ENCODE results near the gene MT1E.

Gene MT1E

DNA sequence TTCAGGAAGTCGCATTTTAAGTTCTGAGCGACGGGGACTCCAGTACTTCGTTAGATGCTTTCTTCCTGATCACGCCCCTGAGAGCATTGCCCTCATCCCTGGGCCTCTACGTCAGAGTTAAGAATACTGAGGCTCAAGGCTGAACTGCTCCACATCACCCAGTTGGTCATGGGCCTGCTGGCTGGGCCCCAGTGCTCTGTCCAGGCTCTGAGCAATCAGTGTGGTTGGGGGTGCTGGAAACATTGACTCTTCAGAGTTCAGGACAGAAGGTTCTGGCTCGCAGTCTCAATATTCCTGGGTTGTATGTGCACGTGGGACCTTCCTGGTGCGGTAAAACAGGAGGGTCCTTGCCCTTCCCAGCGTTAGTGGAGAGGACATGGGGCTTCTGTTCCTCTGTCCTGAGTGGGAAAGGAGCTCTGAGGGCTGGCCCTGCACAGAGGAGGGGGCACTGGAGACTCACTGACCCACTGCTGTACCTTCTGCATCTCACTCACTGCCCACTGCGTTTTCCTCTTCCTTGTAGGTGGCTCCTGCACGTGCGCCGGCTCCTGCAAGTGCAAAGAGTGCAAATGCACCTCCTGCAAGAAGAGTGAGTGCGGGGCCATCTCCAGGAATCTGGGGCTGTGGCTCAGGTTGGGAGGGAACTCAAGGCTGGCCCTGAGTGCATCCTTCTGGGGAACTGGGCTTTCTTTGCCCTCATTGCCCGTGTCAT, 518 bp downstream of the MT1E start:
- DNase-seq (ENCODE audit: low read depth in 1 of 2, low spot score in 1 of 2), result no peak

DNA sequence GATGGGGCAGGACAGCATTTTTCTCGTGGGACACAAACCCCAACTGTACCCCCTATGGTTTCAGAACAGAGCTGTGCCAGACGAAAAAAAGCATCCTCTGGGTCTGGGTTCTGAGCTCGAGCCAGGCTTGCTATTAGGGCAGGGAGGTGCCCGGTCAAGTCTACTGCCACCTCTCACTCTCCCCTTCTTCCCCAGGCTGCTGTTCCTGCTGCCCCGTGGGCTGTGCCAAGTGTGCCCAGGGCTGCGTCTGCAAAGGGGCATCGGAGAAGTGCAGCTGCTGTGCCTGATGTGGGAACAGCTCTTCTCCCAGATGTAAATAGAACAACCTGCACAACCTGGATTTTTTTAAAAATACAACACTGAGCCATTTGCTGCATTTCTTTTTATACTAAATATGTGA, 1.1 kb downstream of the MT1E start:
- no peak for DNase-seq (ENCODE audit: low read depth in 1 of 2, low spot score in 1 of 2)

DNA sequence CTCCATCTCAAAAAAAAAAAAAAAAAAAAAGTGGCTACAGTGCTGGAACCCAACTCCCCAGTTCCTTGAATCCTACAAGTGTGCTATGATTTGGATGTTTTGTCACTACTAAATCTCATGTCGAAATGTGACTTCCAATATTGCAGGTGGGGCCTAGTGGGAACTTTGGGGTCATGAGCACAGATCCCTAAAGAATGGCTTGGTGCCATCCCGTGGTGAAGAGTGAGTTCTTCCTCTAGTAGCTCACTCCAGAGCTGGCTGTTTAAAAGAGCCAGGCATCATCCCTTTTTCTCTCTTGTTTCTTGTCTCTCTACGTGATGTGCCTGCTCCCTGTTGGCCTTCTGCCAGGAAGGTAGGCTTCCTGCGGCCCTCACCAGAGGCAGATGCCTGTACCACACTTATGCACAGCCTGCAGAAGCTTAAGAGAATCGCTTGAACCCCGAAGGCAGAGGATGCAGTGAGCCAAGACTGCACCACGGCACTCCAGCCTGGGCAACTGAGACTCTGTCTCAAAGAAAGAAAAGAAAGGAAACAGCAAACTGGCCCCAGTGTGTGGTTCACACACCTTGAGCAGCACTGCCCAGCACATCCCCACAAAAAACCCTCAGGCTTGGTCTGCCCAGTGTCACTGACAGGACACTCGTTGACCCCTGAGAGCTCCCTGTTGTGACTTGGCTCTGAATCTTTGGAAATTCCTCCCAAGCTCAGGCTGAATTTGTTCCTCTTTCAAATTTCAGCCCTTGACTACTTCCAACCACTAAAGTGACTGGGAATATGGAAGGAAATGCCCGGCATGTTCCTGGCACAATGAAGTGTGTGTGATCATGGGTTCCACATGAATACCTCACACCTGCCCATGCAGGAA, 3.1 kb downstream of the MT1E start:
- no peak for DNase-seq (ENCODE audit: low read depth in 1 of 2, low spot score in 1 of 2)

DNA sequence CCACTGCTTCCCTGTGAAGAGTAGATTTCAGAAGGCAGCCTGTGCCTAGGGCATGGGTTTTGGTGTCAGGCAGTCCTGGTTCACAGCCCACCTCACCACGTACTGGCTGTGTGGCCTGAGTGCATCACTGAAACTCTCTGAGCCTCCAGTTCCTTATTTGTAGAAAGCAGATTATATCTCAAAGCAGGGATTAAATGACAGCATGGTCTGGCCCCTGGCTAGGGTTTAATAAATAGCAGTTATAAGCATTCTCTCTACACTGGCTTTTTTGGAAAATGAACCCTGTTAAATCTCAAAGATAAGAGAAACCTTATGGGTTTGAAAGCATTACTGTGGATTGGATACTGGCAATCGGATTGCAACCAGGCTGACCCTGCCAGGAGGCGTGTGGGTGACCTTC, 4.0 kb downstream of the MT1E start:
- DNase-seq (ENCODE audit: low read depth in 1 of 2, low spot score in 1 of 2), result no peak

DNA sequence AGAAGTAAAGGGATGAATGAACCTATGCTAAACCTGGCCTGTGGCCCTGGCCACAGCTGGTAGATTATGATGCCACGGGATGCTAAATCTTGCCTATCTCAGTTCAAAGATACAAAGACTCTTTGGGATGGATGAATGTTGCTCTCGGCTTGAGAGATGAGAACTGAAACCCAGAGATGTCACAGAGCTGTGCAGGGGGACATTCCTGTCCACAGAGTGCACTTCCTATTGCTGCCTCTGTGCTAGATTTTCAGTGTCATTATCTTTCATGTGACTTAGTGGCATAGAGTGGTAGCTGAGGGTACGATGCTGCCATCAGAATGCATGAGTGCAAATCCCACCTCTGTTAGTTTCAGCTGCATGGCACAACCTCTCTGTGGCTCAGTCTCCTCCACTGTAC, 4.6 kb downstream of the MT1E start:
- no peak for DNase-seq (ENCODE audit: low read depth in 1 of 2, low spot score in 1 of 2)

DNA sequence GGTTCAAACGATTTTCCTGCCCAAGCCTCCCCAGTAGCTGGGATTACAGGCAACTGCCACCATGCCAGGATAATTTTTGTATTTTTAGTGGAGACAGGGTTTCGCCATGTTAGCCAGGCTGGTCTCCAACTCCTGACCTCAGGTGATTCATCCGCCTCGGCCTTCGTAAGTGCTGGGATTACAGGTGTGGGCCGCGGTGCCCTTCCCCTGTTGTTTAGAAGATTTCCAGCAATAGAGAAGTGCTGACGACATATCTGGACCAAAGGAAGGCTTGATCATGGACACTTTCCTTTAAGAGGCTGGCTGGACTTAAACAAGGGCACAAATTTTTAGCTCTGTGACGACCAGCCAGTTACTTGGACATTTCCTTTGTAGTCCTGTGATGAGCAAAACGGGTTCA, 5.6 kb downstream of the MT1E start:
- DNase-seq (ENCODE audit: low read depth in 1 of 2, low spot score in 1 of 2), result no peak

DNA sequence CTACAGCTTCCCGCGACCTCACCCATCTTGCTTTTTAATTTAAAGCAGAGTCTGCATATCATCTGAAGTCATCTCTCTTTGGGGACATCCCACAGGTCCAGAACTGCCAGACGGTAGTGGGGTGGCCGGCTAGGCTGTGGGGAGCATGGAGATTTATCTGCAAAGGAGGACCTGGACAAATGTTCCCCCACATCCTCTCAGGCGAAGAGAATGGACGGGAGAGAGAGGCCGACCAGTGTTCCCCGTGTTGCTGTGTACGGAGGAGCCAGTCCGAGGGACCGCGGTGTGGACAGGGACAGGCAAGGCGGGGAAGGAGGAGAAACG, 6.2 kb downstream of the MT1E start:
- no peak for DNase-seq (ENCODE audit: low read depth in 1 of 2, low spot score in 1 of 2)

DNA sequence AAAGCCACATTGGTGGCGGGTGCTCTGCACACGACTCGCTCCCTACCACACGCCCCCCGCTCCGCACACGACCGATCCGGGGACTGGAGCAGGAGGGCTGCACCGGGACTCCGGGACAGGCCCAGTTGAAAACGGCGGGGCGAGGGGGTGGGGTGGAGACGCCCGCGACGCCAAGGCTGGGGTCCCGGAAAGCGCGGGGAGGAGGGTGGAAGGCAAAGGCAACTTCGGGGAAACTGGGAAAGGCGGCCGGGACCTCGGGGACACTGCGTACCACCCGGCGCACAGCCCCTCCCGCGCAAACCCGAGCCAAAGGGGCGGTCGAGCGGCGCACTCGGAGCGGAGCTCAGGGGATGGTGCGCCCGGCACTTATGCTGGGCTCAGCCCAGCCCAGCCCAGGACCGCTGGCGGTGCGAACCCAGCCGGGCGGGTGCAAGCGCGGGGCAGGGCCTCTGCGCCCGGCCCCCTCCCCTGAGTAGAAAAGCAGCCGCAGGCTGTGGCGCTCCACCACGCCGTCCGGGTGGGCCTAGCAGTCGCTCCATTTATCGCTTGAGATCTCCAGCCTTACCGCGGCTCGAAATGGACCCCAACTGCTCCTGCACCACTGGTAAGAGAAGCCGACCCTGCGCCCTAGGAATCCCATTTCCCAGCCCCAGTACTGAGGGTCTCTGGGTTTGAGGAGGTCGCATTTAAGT, 6.7 kb downstream of the MT1E start, which contains the start of gene MT1M:
Gene MT1M, plus strand, starts transcription at position 504 of the 692 bp plus-strand sequence. Its CDS starts 73 bp downstream, at position 577.
- DNase-seq (ENCODE audit: low read depth in 1 of 2, low spot score in 1 of 2), result no peak

DNA sequence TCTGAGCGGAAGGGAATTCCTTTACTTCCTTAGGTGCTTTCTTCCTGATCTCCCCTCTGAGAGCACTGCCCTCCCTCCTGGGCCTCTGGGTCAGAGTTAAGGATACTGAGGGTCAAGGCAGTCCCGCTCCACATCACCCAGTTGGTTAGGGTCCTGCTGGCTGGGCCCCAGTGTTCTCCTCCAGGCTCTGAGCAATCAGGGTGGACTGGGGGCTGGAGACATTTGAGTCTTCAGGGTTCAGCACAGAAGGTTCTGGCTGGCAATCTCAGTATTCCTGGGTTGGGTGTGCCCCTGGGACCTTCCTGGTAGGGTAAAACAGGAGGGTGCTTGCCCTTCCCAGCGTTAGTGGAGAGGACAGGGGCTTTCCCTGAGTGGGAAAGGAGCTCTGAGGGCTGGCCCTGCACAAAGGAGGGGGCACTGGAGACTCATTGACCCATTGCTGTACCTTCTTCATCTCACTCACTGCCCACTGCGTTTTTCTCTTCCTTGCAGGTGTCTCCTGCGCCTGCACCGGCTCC, 7.3 kb downstream of the MT1E start:
- no peak for DNase-seq (ENCODE audit: low read depth in 1 of 2, low spot score in 1 of 2)

DNA sequence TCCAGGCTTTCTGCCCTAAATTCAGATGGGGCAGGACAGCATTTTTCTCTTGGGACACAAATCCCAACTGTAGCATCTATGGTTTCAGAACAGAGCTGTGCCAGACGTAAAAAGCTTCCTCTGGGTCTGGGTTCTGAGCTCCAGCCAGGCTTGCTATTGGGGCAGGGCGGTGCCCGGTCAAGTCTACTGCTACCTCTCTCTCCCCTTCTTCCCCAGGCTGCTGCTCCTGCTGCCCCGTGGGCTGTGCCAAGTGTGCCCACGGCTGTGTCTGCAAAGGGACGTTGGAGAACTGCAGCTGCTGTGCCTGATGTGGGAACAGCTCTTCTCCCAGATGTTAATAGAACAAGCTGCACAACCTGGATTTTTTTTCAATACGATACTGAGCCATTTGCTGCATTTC, 8.0 kb downstream of the MT1E start:
- no peak for DNase-seq (ENCODE audit: low read depth in 1 of 2, low spot score in 1 of 2)

DNA sequence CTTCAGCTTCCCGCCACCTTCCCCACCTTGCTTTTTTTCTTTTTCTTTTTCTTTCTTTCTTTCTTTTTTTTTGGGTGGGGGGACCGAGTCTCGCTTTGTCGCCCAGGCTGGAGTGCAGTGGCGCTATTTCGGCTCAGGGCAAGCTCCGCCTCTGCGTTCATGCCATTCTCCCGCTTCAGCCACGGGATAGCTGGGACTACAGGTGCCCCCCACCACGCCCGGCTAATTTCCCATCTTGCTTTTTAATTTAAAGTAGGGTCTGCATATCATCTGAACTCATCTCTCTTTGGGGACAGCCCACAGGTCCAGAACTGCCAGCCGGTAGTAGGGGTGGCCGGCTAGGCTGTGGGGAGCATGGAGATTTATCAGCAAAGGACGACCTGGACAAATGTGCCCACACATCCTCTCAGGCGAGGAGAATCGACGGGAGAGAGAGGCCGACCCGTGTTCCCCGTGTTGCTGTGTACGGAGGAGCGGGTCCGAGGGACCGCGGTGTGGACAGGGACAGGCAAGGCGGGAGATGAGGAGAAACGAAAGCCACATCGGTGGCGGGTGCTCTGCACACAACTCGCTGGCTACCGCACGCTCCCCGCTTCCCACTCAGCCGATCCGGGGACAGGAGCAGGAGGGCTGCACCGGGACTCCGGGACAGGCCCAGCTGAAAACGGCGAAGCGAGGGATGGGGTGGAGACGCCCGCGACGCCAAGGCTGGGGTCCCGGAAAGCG, 9.3 kb downstream of the MT1E start:
- no peak for DNase-seq (ENCODE audit: low read depth in 1 of 2, low spot score in 1 of 2)

DNA sequence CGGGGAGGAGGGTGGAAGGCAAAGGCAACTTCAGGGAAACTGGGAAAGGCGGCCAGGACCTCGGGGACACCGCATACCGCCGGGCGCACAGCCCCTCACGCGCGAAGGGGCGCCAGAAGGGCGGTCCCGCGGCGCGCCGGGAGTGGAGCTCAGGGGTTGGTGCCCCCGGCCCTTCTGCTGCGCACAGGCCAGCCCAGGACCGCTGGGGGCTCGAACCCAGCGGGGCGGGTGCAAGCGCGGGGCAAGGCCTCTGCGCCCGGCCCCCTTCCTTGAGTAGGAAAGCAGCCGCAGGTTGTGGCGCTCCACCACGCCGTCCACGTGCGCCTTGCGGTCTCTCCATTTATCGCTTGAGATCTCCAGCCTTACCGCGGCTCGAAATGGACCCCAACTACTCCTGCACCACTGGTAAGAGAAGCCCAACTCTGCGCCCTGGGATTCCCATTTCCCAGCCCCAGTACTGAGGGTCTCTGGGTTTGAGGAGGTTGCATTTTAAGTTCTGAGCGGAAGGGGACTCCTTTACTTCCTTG, 9.9 kb downstream of the MT1E start:
- DNase-seq (ENCODE audit: low read depth in 1 of 2, low spot score in 1 of 2), result no peak

DNA sequence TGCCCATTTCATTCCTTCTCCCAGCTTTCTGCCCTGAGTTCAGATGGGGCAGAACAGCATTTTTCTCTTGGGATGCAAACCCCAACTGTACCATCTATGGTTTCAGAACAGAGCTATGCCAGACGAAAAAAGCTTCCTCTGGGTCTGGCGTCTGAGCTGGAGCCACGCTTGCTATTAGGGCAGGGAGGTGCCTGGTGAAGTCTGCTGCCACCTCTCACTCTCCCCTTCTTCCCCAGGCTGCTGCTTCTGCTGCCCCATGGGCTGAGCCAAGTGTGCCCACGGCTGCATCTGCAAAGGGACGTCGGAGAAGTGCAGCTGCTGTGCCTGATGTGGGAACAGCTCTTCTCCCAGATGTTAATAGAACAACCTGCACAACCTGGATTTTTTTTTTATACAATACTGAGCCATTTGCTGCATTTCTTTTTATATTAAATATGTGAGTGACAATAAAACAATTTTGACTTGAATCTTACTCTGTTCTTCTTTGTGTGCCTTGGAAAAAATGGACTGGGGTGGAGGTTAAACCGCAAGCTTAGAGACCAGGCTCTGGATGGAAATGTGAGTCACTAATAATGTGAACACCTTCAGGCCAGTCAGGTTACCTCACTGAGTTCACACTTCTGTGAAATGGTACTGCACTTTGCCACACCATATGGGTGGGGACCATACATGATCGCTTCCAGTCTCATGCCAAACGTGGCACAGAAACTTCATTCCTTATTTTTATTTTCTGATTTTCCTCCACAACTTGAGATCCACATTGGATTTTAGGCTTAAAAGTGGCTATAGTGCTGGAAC, 11.2 kb downstream of the MT1E start:
- no peak for DNase-seq (ENCODE audit: low read depth in 1 of 2, low spot score in 1 of 2)

DNA sequence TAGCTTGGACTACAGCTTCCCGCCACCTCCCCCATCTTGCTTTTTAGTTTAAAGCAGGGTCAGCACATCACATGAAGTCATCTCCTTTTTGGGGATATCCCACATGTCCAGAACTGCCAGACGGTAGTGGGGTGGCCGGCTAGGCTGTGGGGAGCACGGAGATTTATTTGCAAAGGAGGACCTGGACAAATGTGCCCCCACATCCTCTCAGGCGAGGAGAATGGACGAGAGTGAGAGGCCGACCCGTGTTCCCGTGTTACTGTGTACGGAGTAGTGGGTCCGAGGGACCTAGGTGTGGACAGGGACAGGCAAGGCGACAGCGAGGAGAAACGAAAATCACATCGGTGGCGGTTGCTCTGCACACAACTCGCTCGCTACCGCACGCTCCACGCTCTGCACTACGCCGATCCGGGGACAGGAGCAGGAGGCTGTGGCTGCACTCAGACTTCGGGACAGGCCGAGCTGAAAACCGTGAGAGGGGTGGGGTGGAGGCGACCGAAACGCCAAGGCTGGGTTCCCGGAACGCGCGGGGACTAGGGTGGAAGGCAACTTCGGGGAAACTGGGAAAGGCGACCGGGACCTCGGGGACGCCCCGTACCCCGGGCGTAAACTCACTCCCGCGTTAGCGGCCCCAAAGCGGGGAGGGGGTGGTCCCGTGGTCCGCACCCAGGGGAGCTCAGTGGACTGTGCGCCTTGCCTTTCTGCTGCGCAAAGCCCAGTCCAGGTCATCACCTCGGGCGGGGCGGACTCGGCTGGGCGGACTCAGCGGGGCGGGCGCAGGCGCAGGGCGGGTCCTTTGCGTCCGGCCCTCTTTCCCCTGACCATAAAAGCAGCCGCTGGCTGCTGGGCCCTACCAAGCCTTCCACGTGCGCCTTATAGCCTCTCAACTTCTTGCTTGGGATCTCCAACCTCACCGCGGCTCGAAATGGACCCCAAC, 12.5 kb downstream of the MT1E start, which contains the start of gene MT1A:
Gene MT1A, plus strand, starts transcription at position 853 of the 937 bp plus-strand sequence. Its CDS starts 73 bp downstream, at position 926.
- no peak for DNase-seq (ENCODE audit: low read depth in 1 of 2, low spot score in 1 of 2)

DNA sequence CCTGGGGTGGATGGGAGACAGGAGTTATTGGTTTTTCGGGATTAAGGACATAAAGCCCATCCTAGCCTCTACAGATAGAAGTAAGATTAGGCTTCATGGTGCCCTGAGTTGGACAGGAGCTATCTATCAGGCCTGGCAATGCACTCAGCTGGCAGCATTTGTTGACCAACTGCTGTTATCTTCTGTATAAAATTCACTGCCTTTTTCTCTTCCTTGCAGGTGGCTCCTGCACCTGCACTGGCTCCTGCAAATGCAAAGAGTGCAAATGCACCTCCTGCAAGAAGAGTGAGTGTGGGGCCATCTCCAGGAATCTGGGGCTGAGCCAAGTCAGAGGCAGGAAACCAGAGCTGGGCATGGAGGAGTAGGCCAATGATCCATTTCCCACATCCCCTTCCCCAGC, 13.5 kb downstream of the MT1E start:
- no peak for DNase-seq (ENCODE audit: low read depth in 1 of 2, low spot score in 1 of 2)

DNA sequence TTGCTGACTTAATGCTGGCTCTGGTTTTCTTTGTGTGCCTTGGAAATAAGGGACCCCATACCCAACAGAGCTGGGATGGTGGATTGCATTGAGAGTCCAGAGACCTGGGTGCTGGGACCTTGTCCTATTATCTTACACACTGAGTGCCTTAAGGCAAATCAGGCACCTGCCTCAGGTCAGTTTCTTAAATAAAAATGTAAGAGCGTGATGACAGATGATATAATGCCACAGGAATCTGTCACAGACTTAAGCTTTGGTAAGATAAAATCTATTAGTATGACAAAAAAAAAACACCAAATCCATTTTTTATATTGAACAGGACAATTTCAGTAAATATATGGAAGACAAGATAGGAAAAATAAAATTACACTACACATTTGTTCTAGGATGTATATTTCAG, 14.5 kb downstream of the MT1E start:
- no peak for DNase-seq (ENCODE audit: low read depth in 1 of 2, low spot score in 1 of 2)

DNA sequence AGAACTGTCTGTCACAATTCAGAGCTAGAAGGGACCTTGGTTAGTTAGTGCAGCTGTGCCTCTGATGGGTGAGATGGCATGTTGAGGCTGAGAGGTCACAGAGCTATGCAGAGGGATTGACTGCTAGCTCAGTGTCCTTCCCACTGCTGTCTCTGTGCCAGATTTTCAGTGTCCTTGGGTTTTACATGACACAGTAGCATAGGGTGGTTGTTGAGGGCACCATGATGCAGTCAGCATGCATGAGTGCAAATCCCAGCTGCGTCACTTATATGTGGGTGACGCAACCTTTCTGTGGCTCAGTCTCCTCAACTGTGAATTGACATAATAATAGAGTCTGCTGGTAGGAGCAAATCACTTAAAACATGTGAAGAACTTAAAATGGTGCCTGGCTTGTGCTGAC, 15.6 kb downstream of the MT1E start:
- no peak for DNase-seq (ENCODE audit: low read depth in 1 of 2, low spot score in 1 of 2)

DNA sequence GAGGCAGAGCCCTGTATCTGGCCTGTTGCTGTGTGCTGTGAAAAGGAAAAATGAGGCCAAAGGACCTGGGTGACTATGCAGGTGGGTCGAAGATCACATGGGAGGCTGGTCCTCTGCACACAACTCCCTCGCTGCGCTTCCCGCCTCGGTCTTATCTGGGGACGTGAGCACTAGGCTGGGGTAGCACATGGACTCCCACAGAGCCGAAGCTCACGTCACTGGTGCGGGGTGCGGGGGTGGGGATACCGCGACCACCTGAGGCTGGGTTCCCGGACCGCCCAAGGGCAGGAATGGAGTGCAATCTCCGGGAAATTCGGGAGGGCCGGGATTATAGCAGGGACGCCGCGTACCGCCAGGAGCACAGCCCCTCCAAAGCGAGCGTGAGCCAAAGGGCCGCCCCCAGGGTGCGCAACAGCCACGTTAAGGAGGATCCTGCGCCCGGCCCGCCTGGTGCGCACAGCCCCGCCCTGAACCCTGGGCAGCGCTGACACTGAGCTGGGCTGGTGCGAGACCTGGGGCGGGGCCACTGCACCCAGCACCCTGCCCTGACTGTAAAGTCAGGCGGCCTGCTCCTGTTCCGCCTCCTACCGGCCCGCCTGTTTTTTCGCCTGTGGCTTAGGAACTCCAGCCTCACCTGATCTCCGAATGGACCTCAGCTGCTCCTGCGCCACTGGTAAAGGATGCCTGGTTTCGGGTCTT, 17.6 kb downstream of the MT1E start:
- peak in 1 of 2 donors; percentile 56 for DNase-seq (ENCODE audit: low read depth in 1 of 2, low spot score in 1 of 2)

All from activated CD4-positive, alpha-beta T cell treated with anti-CD3 and anti-CD28 coated beads, Interleukin-2, amount 50 U/mL, for 24 hours (primary cell).